Liver (tissue), 3 donors: Measurements from ENCODE around the gene CD6.

ENCODE experiments used
- CTCF ChIP-seq: fragments of 150-350 bp; IDR thresholded peaks from 2 replicates; pipeline ENCODE4 v1.5.1; 2017; ENCODE audit warnings: improper control_type of control experiment, low read depth, low read length; ENCODE audit not compliant: missing input control
- GABPA ChIP-seq, 2 donors: IDR thresholded peaks in 1 of 2; conservative IDR thresholded peaks in 1 of 2; 2 replicates each; pipeline ENCODE4 v1.6.1; 2016; ENCODE audit warnings: antibody characterized with exemption in 2 of 2, mild to moderate bottlenecking in 1 of 2, moderate library complexity in 1 of 2
- MAX ChIP-seq: IDR thresholded peaks from 2 replicates; pipeline ENCODE4 v1.6.1; 2016; ENCODE audit warnings: antibody characterized with exemption
- SP1 ChIP-seq: IDR thresholded peaks from 2 replicates; pipeline ENCODE4 v1.6.1; 2018; ENCODE audit warnings: antibody characterized with exemption, mild to moderate bottlenecking
- TAF1 ChIP-seq: conservative IDR thresholded peaks from 2 replicates; pipeline ENCODE4 v1.6.1; 2016; ENCODE audit warnings: antibody characterized with exemption, mild to moderate bottlenecking
- donor health status: healthy.
- donor health status: healthy.

GRCh38 chr11:61024938-61025820, 53.7 kb downstream of the CD6 start:
- TF ChIP-seq CTCF = no peak
- TF ChIP-seq SP1 = no peak
- TF ChIP-seq MAX = no peak
- TF ChIP-seq TAF1 = no peak
- TF ChIP-seq GABPA (IDR thresholded peaks at IDR 0.05 in 1 of 2, conservative IDR thresholded peaks at IDR 0.05 in 1 of 2) = no peak
